ENCODE results near the gene KLHL29. TPM values are rescaled to one million over a fixed set of nuclear protein-coding genes. Genes with fewer than 3 reads are reported as not detected.

The KLHL29 gene
- total and polyA plus RNA-seq, 8 donors, result 0.91 to 6.6 (median 2.6) TPM

- DNase-seq (no peak), ATAC-seq (no peak), FAIRE-seq (no peak)
- Histone ChIP-seq H3K9me3 (no peaks in the 10 kb centered on the region), H3K4me3 (no peak overlapping the region), H3K27me3 (no peaks in the 10 kb centered on the region), H3K36me3 (no peaks in the 10 kb centered on the region), H3K4me1 (no peaks in the 10 kb centered on the region), H3K27ac (no peak overlapping the region)
- TF ChIP-seq CTCF (IDR thresholded peaks at IDR 0.05), result no peak
- WGBS, 2 donors, result 75 to 77% methylated on average over 5 of the region's 5 CpGs
- intact Hi-C loops (cut with DNase I), result no loop called here
Observed at GRCh38 chr2:23460993-23461392, 76.0 kb downstream of the KLHL29 start.

GRCh38 chr2:23464156-23464555 is 79.2 kb downstream of the KLHL29 start:
- FAIRE-seq (no peak), ATAC-seq (no peak)
- TF ChIP-seq CTCF (IDR thresholded peaks at IDR 0.05), result no peak

GRCh38 chr2:23464905-23465537 is 80.0 kb downstream of the KLHL29 start:
- Histone ChIP-seq H3K4me1 (no peaks in the 10 kb centered on the region), H3K27me3 (peaks cover 0 to 10% (median 0%) of the 10 kb centered on the region in 4 donors), H3K9me3 (no peaks in the 10 kb centered on the region), H3K27ac (no peak overlapping the region), H3K4me3 (no peak overlapping the region), H3K36me3 (no peaks in the 10 kb centered on the region)
- no peak for ATAC-seq
- no peak for DNase-seq
- 48 to 58% methylated on average over 14 of the region's 14 CpGs for WGBS, 2 donors
- TF ChIP-seq CTCF (IDR thresholded peaks at IDR 0.05), result no peak
- FAIRE-seq, result no peak
- intact Hi-C loops (cut with DNase I), result no loop called here

More at GRCh38 chr2:23464156-23464555, 79.2 kb downstream of the KLHL29 start:
- no peaks in the 10 kb centered on the region for H3K36me3 ChIP-seq
- WGBS, 2 donors, result 18 to 29% methylated on average over 6 of the region's 6 CpGs
- H3K27me3 ChIP-seq, result peaks cover 0 to 10% (median 0%) of the 10 kb centered on the region in 4 donors
- no peaks in the 10 kb centered on the region for H3K9me3 ChIP-seq
- H3K4me1 ChIP-seq, result no peaks in the 10 kb centered on the region
- no peak overlapping the region for H3K27ac ChIP-seq
- no peak overlapping the region for H3K4me3 ChIP-seq
- intact Hi-C loops (cut with DNase I), result no loop called here
- no peak for DNase-seq

GRCh38 chr2:23465936-23466335 is 81.0 kb downstream of the KLHL29 start:
- Histone ChIP-seq H3K9me3 (no peaks in the 10 kb centered on the region), H3K36me3 (no peaks in the 10 kb centered on the region), H3K27ac (no peak overlapping the region), H3K4me3 (no peak overlapping the region), H3K4me1 (no peaks in the 10 kb centered on the region), H3K27me3 (peaks cover 0 to 10% (median 0%) of the 10 kb centered on the region in 4 donors)
- intact Hi-C loops (cut with DNase I), result no loop called here
- FAIRE-seq (no peak), DNase-seq (no peak), ATAC-seq (no peak)
- TF ChIP-seq CTCF (IDR thresholded peaks at IDR 0.05), result no peak
- WGBS, 2 donors, result 52 to 69% methylated on average over 9 of the region's 9 CpGs

GRCh38 chr2:23467618-23468017 is 82.6 kb downstream of the KLHL29 start:
- H3K27ac ChIP-seq, result no peak overlapping the region
- TF ChIP-seq CTCF (IDR thresholded peaks at IDR 0.05), result no peak
- 70 to 91% methylated on average over 10 of the region's 10 CpGs for WGBS, 2 donors
- no peak for FAIRE-seq
- ATAC-seq, result no peak
- peaks cover 0 to 10% (median 0%) of the 10 kb centered on the region in 4 donors for H3K27me3 ChIP-seq
- no peak overlapping the region for H3K4me3 ChIP-seq
- DNase-seq, result no peak
- no peaks in the 10 kb centered on the region for H3K9me3 ChIP-seq
- intact Hi-C loops (cut with DNase I), result no loop called here
- no peaks in the 10 kb centered on the region for H3K4me1 ChIP-seq
- H3K36me3 ChIP-seq, result no peaks in the 10 kb centered on the region

Measured in pancreas (tissue), 10 donors.